ENCODE results near the gene RABGAP1L.
A peak's percentile ranks its signal among the peaks of the same experiment; 100 is the strongest.

The RABGAP1L gene

GRCh38 chr1:174734270-174734669 is 575.0 kb downstream of the RABGAP1L start:
- no peak for DNase-seq

DNA sequence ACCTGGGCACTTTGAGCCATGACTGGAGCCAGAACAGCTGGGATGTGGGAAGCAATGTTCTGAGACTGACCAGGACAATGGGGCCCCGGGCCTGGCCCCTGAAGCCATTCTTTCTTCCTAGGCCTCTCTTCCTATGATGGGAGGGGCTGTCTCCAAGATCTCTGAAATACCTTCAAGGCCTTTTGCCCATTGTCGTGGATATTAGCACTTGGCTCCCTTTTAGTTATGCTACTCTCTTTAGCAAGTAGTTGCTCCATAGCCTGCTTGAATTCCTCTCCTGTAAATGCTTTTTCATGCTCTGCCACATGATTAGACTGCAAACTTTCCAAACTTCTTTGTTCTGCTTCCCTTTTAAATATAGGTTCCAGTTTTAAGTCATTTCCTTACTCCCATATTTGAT is 577.5 kb downstream of the RABGAP1L start:
- no peak for DNase-seq

- no peak for DNase-seq
Measured at GRCh38 chr1:174740249-174740968, 581.1 kb downstream of the RABGAP1L start.

GRCh38 chr1:174742805-174743653 is 583.7 kb downstream of the RABGAP1L start:
- DNase-seq, result no peak

DNA sequence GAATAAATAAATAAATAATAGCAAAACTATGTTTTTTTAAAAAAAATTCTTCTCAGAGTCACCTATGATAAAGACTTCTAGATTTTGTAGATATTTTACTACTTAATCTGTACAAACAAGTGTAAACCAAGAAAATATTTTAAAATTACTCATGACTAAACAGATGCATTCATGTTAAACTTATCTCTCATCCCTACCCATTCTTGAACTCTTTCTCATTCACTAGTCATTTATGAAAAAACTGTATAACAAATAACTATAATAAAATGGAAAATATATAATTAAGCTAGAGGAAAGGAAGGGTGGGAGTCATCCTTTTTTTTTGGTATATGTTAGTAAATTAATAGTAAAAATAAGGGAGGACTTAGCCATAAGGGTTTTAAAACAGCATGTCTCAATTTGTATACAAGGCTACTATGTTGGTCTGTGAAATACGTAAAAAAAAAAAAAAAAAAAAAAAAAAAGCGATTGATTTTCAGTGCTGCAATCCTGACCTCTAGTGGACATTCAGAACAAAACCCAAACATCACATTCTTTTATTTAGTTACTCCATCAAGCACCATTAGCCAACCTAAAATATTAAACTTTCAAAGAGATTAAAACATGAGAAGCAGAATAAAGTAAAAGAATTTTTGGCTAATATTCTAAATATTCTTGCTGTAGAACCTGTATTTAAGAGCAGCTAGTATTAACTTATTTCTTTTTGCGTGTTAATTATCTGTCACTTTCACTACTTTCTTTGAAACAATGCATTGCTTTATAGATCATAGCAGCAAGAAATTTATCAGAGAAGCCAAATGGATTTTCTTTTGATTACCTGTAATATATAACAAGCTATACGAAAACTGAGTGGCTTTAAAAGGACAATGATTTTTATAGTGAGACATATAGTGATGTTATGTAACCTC is 584.6 kb downstream of the RABGAP1L start:
- DNase-seq, result peak; percentile 39 to 60

- no peak for DNase-seq
Measured at GRCh38 chr1:174744886-174745285, 585.6 kb downstream of the RABGAP1L start.

GRCh38 chr1:174746024-174746808 is 586.9 kb downstream of the RABGAP1L start:
- DNase-seq, result peak; percentile 41 to 49

GRCh38 chr1:174747613-174748012 is 588.3 kb downstream of the RABGAP1L start:
- no peak for DNase-seq

GRCh38 chr1:174748586-174748985 is 589.3 kb downstream of the RABGAP1L start:
- peak in 1 of 2 donors; percentile 32 for DNase-seq

DNA sequence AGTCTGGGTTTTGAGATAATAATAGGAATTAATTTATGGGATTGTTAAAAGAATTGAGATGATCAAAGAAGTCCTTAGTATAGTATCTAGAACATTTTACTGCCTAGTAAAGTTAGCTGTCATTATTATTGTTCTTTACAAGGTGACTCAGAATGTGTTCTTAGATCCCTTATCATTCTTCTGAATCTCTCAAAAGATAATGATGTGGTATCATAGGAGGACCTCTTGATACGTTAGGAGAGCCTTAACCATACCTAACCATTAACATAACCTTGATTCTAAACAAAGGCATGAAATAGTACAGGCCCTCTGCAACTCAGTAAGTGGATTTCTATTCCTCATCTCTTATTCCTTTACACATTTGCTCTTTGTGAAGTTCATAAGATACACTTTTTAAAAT is 593.8 kb downstream of the RABGAP1L start:
- no peak for DNase-seq

- DNase-seq, result no peak
Measured at GRCh38 chr1:174761335-174761734, 602.0 kb downstream of the RABGAP1L start.

DNA sequence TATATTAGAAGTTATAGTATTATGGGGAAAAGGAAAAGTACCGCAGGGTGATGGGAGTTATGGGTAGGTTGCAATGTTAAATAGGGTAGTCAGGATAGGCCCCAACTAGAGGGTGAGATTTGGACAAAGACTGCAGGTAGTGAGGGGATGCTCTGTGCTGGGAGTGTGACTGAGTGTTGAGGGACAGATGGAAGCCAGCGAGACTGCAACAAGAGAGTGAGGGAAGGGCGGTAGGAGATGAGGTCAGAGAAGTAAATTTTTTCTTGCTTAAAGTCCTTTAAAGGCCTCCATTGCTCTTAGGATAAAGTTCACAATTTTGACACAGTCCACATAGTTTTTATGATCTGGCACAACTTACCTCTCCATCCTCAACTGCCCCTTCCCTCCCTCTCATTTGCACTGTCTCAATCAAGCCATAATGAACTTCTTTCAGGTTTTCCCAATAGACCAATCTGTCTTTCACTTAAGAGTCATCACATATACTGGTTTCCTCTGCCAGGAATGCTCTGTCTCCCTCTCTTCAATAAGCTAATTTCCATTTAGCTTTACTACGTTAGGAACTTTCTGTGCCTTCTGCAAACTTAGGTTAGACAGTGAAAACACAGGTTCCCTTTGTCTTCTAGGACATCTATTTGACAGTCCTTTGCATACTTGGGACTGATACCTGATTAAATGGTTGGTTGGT is 602.7 kb downstream of the RABGAP1L start:
- no peak for DNase-seq

DNA sequence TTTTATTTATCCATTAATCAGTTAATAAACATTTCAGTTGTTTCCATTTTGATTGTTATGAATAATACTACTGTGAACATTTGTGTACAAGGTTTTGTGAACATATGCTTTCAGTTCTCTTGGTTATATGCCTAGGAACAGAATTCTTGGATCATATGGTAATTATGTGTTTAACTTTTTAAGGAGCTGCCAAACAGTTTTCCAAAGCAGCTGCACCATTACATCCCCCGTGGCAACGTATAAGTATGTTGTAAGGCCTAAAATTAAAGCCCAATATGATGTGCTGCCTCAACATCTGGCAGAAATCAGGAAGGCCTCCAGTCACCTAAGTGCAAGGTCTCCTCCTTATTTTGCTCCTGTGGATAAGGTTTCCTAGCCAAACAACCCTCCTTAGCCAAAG is 604.9 kb downstream of the RABGAP1L start:
- DNase-seq, result no peak

DNA sequence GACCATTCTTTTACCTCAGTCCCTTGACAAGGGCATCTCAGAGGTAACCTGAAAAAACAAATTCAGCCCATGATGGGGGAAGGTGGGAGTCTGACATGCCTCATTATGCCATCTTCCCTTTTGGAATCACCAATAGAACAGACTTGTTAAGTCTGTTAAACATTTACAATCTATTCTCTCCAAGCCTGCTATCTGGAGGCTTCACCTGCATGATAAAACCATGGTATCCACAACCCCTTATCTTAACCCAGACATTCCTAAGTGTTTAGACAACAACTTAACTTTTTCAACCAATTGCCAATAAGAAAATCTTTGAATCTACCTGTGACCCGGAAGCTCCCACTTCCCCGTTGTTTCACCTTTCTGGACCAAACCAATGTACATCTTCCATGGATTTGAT is 607.4 kb downstream of the RABGAP1L start:
- DNase-seq, result no peak

DNA sequence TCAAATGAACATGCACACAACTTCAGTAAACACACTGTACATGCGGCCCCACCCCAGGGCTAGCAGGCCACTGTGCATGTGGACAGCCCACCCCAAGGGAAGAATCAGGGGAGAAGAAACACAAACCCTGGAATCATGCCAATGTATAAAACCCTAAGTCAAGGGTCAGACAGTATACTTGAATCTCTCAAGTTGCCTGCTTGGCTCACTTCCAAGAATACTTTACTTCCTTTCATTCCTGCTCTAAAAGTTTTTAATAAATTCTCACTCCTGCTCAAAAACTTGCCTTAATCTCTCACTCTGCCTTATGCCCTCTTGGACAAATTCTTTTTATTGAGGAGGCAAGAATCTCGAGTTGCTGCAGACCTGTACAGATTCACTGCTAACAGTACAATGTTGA is 609.2 kb downstream of the RABGAP1L start:
- DNase-seq, result no peak

GRCh38 chr1:174768949-174769348 is 609.6 kb downstream of the RABGAP1L start:
- no peak for DNase-seq

GRCh38 chr1:174769961-174770549 is 610.7 kb downstream of the RABGAP1L start:
- DNase-seq, result peak; percentile 20 to 71

DNA sequence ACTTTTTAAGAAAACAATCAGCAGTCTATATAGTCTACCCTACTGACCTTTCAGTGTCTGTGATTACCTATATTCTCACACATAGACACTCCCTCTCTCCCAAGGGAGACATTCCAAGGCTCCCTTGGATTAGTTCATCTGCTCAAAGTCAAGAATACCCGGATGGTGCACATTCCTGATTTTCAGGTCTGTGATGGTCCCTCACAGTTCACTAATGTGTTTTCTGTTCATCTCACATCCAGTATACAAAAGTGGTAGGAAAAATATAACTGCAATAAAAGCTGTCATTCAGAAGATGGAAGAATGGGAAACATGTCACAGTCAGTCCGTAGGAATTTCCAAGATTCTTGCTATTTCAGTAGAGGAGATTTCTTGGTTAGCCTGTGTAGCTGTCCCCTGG is 616.3 kb downstream of the RABGAP1L start:
- no peak for DNase-seq

GRCh38 chr1:174777262-174777661 is 617.9 kb downstream of the RABGAP1L start:
- DNase-seq, result no peak

DNA sequence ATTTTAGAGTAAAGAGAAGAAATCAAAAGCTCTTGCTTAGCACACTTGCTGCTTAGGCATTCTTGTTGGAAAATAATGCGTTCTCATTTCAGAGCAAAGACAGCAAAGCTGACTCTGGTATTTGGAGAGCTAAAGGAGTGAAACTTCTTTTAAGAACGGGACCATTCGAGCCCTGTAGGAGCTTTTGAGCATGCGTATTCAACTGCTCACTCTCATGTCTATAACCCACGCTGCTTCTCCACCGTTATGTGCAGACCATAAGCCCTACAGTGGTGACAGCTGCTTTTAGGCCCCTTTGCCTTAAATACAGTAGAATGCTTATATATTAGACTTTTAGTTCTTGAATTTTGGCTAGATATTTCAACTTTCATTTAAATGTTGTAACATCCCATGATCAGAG is 626.2 kb downstream of the RABGAP1L start:
- DNase-seq, result no peak

DNA sequence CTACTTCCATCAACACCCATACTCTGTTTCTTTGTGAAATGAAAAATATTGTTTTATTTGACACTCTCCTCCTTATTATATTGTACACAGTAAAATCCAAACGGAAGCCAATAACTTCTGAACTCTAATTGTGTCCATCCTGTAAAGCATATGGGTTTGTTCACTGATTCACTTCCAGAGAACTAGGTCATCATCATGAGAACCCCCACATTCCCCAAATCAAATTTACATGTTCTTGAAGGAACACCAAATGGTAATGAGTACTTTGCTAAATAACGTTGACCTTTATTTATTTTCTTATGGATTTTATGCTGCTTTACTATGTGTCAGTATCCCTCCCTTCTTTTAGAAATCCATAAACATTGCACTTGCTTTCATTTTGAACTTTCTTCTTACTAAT is 627.0 kb downstream of the RABGAP1L start:
- DNase-seq, result no peak

Measured in inflammatory macrophage treated with lipopolysaccharide for 1 hour (primary cell).